Ishikawa (cell line): ENCODE data around the gene GALNT4.

Experiments
- CEBPB ChIP-seq: IDR thresholded peaks from 2 replicates; pipeline ENCODE4 v1.6.1; 2012
- CREB1 ChIP-seq: IDR thresholded peaks from 2 replicates; pipeline ENCODE4 v1.6.1; 2012; ENCODE audit warnings: low read depth
- EGR1 ChIP-seq: IDR thresholded peaks from 2 replicates; pipeline ENCODE4 v1.6.1; 2012
- EP300 ChIP-seq: IDR thresholded peaks from 2 replicates; pipeline ENCODE4 v1.6.1; 2012; ENCODE audit warnings: borderline replicate concordance
- FOXM1 ChIP-seq: IDR thresholded peaks from 2 replicates; pipeline ENCODE4 v1.6.1; 2012; ENCODE audit warnings: low read depth, borderline replicate concordance
- MAX ChIP-seq: IDR thresholded peaks from 2 replicates; pipeline ENCODE4 v1.6.1; 2012
- NFIC ChIP-seq: IDR thresholded peaks from 2 replicates; pipeline ENCODE4 v1.6.1; 2012
- RAD21 ChIP-seq: IDR thresholded peaks from 2 replicates; pipeline ENCODE4 v1.6.1; 2012; ENCODE audit warnings: low read depth
- REST ChIP-seq: IDR thresholded peaks from 2 replicates; pipeline ENCODE4 v1.6.1; 2012; ENCODE audit warnings: low read depth, mild to moderate bottlenecking
- TAF1 ChIP-seq: IDR thresholded peaks from 2 replicates; pipeline ENCODE4 v1.6.1; 2012; ENCODE audit warnings: low read depth, mild to moderate bottlenecking
- TCF12 ChIP-seq: IDR thresholded peaks from 2 replicates; pipeline ENCODE4 v1.6.1; 2012; ENCODE audit warnings: low read depth
- TEAD4 ChIP-seq: IDR thresholded peaks from 2 replicates; pipeline ENCODE4 v1.6.1; 2012
- USF1 ChIP-seq: IDR thresholded peaks from 2 replicates; pipeline ENCODE4 v1.6.1; 2012
- YY1 ChIP-seq: IDR thresholded peaks from 2 replicates; pipeline ENCODE4 v1.6.1; 2012; ENCODE audit warnings: low read depth
- ZBTB7A ChIP-seq: IDR thresholded peaks from 2 replicates; pipeline ENCODE4 v1.6.1; 2012; ENCODE audit warnings: low read depth

The GALNT4 gene

GRCh38 chr12:89567691-89568239 is 43.2 kb upstream of the GALNT4 start:
- TF ChIP-seq YY1 = no peak
- TF ChIP-seq NFIC = no peak
- TF ChIP-seq CREB1 = no peak
- TF ChIP-seq USF1 = no peak
- no peak for TF ChIP-seq FOXM1
- TF ChIP-seq EP300 = no peak
- TF ChIP-seq MAX = no peak
- no peak for TF ChIP-seq TAF1
- TF ChIP-seq RAD21 = no peak
- TF ChIP-seq EGR1 = no peak
- no peak for TF ChIP-seq CEBPB
- no peak for TF ChIP-seq TCF12
- no peak for TF ChIP-seq TEAD4
- no peak for TF ChIP-seq ZBTB7A

GRCh38 chr12:89566615-89567014 is 42.0 kb upstream of the GALNT4 start:
- TF ChIP-seq EP300 (no peak), ZBTB7A (no peak), TCF12 (no peak), CREB1 (no peak), MAX (no peak), TEAD4 (no peak), FOXM1 (no peak)

GRCh38 chr12:89565002-89565401 is 40.4 kb upstream of the GALNT4 start:
- TF ChIP-seq TCF12 (no peak), ZBTB7A (no peak), EGR1 (no peak), CEBPB (no peak), RAD21 (no peak)

GRCh38 chr12:89559753-89560152 is 35.2 kb upstream of the GALNT4 start:
- TF ChIP-seq ZBTB7A (no peak), MAX (no peak), YY1 (no peak)

GRCh38 chr12:89556976-89557375 is 32.4 kb upstream of the GALNT4 start:
- TF ChIP-seq RAD21 (no peak), YY1 (no peak), FOXM1 (no peak), EP300 (no peak), CREB1 (no peak), TEAD4 (no peak), EGR1 (no peak), ZBTB7A (no peak), NFIC (peak; percentile 55; the same call in 1 of the 2 replicates)

- TF ChIP-seq EGR1 = no peak
- no peak for TF ChIP-seq CREB1
- TF ChIP-seq CEBPB = no peak
- no peak for TF ChIP-seq RAD21
- no peak for TF ChIP-seq TCF12
- TF ChIP-seq MAX = no peak
- no peak for TF ChIP-seq YY1
- TF ChIP-seq REST = no peak
- no peak for TF ChIP-seq USF1
Measured at GRCh38 chr12:89552376-89552775, 27.8 kb upstream of the GALNT4 start.

GRCh38 chr12:89551747-89552146 is 27.2 kb upstream of the GALNT4 start:
- TF ChIP-seq YY1 (no peak), USF1 (no peak), TAF1 (no peak), ZBTB7A (no peak), TCF12 (no peak), NFIC (no peak), RAD21 (no peak), REST (no peak), CREB1 (no peak)
